Measurements from ENCODE around the gene TEX261.

TEX261 gene

GRCh38 chr2:70939001-70939838 lies 55.5 kb downstream of the TEX261 start:
- no peak for TF ChIP-seq CTCF (IDR thresholded peaks at IDR 0.05; ENCODE audit: low read depth, low read length, missing control alignments)
- DNase-seq (ENCODE audit: extremely low read depth, low read depth), result no peak
- no peak overlapping the region for H3K4me3 ChIP-seq (replicated peaks; ENCODE audit: low read depth, low read length)

GRCh38 chr2:70938586-70938950 lies 56.1 kb downstream of the TEX261 start:
- H3K4me3 ChIP-seq (replicated peaks; ENCODE audit: low read depth, low read length), result no peak overlapping the region
- no peak for DNase-seq (ENCODE audit: extremely low read depth, low read depth)
- TF ChIP-seq CTCF (IDR thresholded peaks at IDR 0.05; ENCODE audit: low read depth, low read length, missing control alignments), result no peak

- H3K4me3 ChIP-seq (replicated peaks; ENCODE audit: low read depth, low read length), result no peak overlapping the region
- no peak for DNase-seq (ENCODE audit: extremely low read depth, low read depth)
- no peak for TF ChIP-seq CTCF (IDR thresholded peaks at IDR 0.05; ENCODE audit: low read depth, low read length, missing control alignments)
These were observed 56.6 kb downstream of the TEX261 start for GRCh38 chr2:70937866-70938585.

GRCh38 chr2:70936979-70937811 lies 57.5 kb downstream of the TEX261 start:
- no peak overlapping the region for H3K4me3 ChIP-seq (replicated peaks; ENCODE audit: low read depth, low read length)
- DNase-seq (ENCODE audit: extremely low read depth, low read depth), result no peak
- no peak for TF ChIP-seq CTCF (IDR thresholded peaks at IDR 0.05; ENCODE audit: low read depth, low read length, missing control alignments)

GRCh38 chr2:70936165-70936978 lies 58.3 kb downstream of the TEX261 start:
- no peak overlapping the region for H3K4me3 ChIP-seq (replicated peaks; ENCODE audit: low read depth, low read length)
- no peak for TF ChIP-seq CTCF (IDR thresholded peaks at IDR 0.05; ENCODE audit: low read depth, low read length, missing control alignments)
- no peak for DNase-seq (ENCODE audit: extremely low read depth, low read depth)
